Jurkat, Clone E6-1 (cell line): Measurements from ENCODE around the gene CNTD1.
"Not testable (repeated sequence)": the region's sequence is repeated elsewhere in the genome, so short reads cannot be mapped to it uniquely, and the experiment has no call there.

Experiments
- DNase-seq: peaks from one replicate; pipeline ENCODE4 v3.0.0-alpha.2; 2011; ENCODE audit warnings: low read depth, low spot score
- H3K4me3 ChIP-seq: 2 replicates; pipeline ENCODE4 v1.5.1; 2011; ENCODE audit warnings: mild to moderate bottlenecking, low read length, control low read depth, moderate library complexity

Gene CNTD1

GRCh38 chr17:42841975-42842685 lies 43.5 kb downstream of the CNTD1 start:
- no peak for DNase-seq
- no peak overlapping the region for H3K4me3 ChIP-seq

GRCh38 chr17:42843358-42843934 lies 44.8 kb downstream of the CNTD1 start:
- no peak overlapping the region for H3K4me3 ChIP-seq
- DNase-seq: no peak

- DNase-seq: no peak
- H3K4me3 ChIP-seq: no peak within 1 kb of the TSS
These were observed 45.6 kb downstream of the CNTD1 start, which contains the start of gene AOC2 for GRCh38 chr17:42844271-42844670. Gene AOC2 (plus strand): TSS chr17:42844580. CDS start chr17:42844627, 47 bp downstream.

- no peak overlapping the region for H3K4me3 ChIP-seq
- DNase-seq: no peak
These were observed 46.3 kb downstream of the CNTD1 start for GRCh38 chr17:42844761-42845555.

- H3K4me3 ChIP-seq: no peak overlapping the region
- DNase-seq: no peak
These were observed 46.9 kb downstream of the CNTD1 start for GRCh38 chr17:42845556-42845917.

- DNase-seq: no peak
- no peak overlapping the region for H3K4me3 ChIP-seq
These were observed 47.4 kb downstream of the CNTD1 start for GRCh38 chr17:42845918-42846593.

GRCh38 chr17:42846594-42847280 lies 48.1 kb downstream of the CNTD1 start:
- H3K4me3 ChIP-seq: no peak overlapping the region
- no peak for DNase-seq

- no peak overlapping the region for H3K4me3 ChIP-seq
- DNase-seq: no peak
These were observed 49.4 kb downstream of the CNTD1 start for GRCh38 chr17:42848093-42848492.

GRCh38 chr17:42849031-42849430 lies 50.4 kb downstream of the CNTD1 start:
- H3K4me3 ChIP-seq: no peak overlapping the region
- no peak for DNase-seq

GRCh38 chr17:42849451-42850181 lies 51.0 kb downstream of the CNTD1 start:
- DNase-seq: no peak

GRCh38 chr17:42850954-42851353 lies 52.3 kb downstream of the CNTD1 start, which contains the start of gene AOC3:
Gene AOC3 (plus strand): TSS chr17:42851199. CDS start chr17:42851344, 145 bp downstream.
- DNase-seq: no peak
- H3K4me3 ChIP-seq: no peak within 1 kb of the TSS

More at GRCh38 chr17:42849451-42850181, 51.0 kb downstream of the CNTD1 start:
- no peak overlapping the region for H3K4me3 ChIP-seq

GRCh38 chr17:42851371-42852240 lies 52.9 kb downstream of the CNTD1 start:
- not testable (repeated sequence) for H3K4me3 ChIP-seq, DNase-seq

GRCh38 chr17:42852351-42852750 lies 53.7 kb downstream of the CNTD1 start:
- no peak for DNase-seq
- H3K4me3 ChIP-seq: no peak overlapping the region

- no peak overlapping the region for H3K4me3 ChIP-seq
These were observed 54.3 kb downstream of the CNTD1 start for GRCh38 chr17:42853004-42853403.

GRCh38 chr17:42853597-42853967 lies 54.9 kb downstream of the CNTD1 start:
- H3K4me3 ChIP-seq: no peak overlapping the region
- no peak for DNase-seq

More at GRCh38 chr17:42853004-42853403, 54.3 kb downstream of the CNTD1 start:
- no peak for DNase-seq

GRCh38 chr17:42853968-42854790 lies 55.5 kb downstream of the CNTD1 start:
- H3K4me3 ChIP-seq: no peak overlapping the region
- no peak for DNase-seq
